Activated CD8-positive, alpha-beta memory T cell treated with anti-CD3 and anti-CD28 coated beads for 48 hours (primary cell): ENCODE measurements around the gene TGM6.

ENCODE experiments used
- DNase-seq, 3 experiments: peaks; one replicate each; pipeline ENCODE4 v3.0.0-alpha.2; 2020; ENCODE audit warnings: low read depth in 2 of 3, low spot score in 2 of 3

TGM6 gene

GRCh38 chr20:2363587-2363986 lies 17.1 kb upstream of the TGM6 start:
- DNase-seq: no peak

GRCh38 chr20:2364044-2364443 lies 16.7 kb upstream of the TGM6 start:
- no peak for DNase-seq

GRCh38 chr20:2365091-2365490 lies 15.6 kb upstream of the TGM6 start:
- no peak for DNase-seq

- DNase-seq: no peak
Observed at GRCh38 chr20:2365666-2366065, 15.0 kb upstream of the TGM6 start.

- no peak for DNase-seq
Observed at GRCh38 chr20:2368621-2369020, 12.1 kb upstream of the TGM6 start.

- no peak for DNase-seq
Observed at GRCh38 chr20:2373098-2373497, 7.6 kb upstream of the TGM6 start.

- no peak for DNase-seq
Observed at GRCh38 chr20:2374346-2375125, 6.2 kb upstream of the TGM6 start.

- no peak for DNase-seq
Observed at GRCh38 chr20:2378893-2379292, 1.8 kb upstream of the TGM6 start.

- no peak for DNase-seq
Observed at GRCh38 chr20:2379511-2380229, 1.0 kb upstream of the TGM6 start.

- DNase-seq: no peak
Observed at GRCh38 chr20:2381303-2381702, 602 bp downstream of the TGM6 start.

GRCh38 chr20:2382833-2383232 lies 2.1 kb downstream of the TGM6 start:
- DNase-seq: no peak

- no peak for DNase-seq
Observed at GRCh38 chr20:2385026-2385425, 4.3 kb downstream of the TGM6 start.

- DNase-seq: no peak
Observed at GRCh38 chr20:2385496-2385895, 4.8 kb downstream of the TGM6 start.

GRCh38 chr20:2386516-2387179 lies 5.9 kb downstream of the TGM6 start:
- DNase-seq: no peak

GRCh38 chr20:2387180-2387577 lies 6.5 kb downstream of the TGM6 start:
- DNase-seq: peak; percentile 31 to 45 (median 35)

GRCh38 chr20:2387580-2387979 lies 6.9 kb downstream of the TGM6 start:
- no peak for DNase-seq

GRCh38 chr20:2390951-2391675 lies 10.4 kb downstream of the TGM6 start:
- no peak for DNase-seq

GRCh38 chr20:2394411-2395055 lies 13.8 kb downstream of the TGM6 start:
- no peak for DNase-seq

GRCh38 chr20:2395136-2395535 lies 14.4 kb downstream of the TGM6 start:
- DNase-seq: no peak

GRCh38 chr20:2396241-2396814 lies 15.6 kb downstream of the TGM6 start:
- no peak for DNase-seq

- no peak for DNase-seq
Observed at GRCh38 chr20:2397091-2397490, 16.4 kb downstream of the TGM6 start.
